ENCODE measurements around the gene CNKSR3. TPM values are rescaled to one million over a fixed set of nuclear protein-coding genes. Genes with fewer than 3 reads are reported as not detected.

CNKSR3 gene
- total and polyA plus RNA-seq, 2 experiments from 2014 or later, result 1.9 to 5.7 TPM

- no peaks in the 10 kb centered on the region for H3F3A ChIP-seq (replicated peaks; ENCODE audit: low read depth)
- no peak overlapping the region for H2AFZ ChIP-seq
- Mint-ChIP-seq H3K27ac (no peak overlapping the region), H3K9me3 (no peaks in the 10 kb centered on the region), H3K27me3 (ENCODE audit: insufficient read depth, low read depth, poor library complexity) (peaks cover 3% of the 10 kb centered on the region), H3K4me3 (no peak overlapping the region), H3K4me1 (peaks cover 30% of the 10 kb centered on the region), H3K36me3 (ENCODE audit: low read depth) (no peaks in the 10 kb centered on the region)
- TF ChIP-seq CREB1 (CRISPR knock-in tag; IDR thresholded peaks at IDR 0.05; ENCODE audit: low read depth) (no peak), ZNF114 (CRISPR knock-in tag; IDR thresholded peaks at IDR 0.05) (no peak), REST (IDR thresholded peaks at IDR 0.05; ENCODE audit: unreplicated experiment) (no peak), EZH2 (IDR thresholded peaks at IDR 0.05; ENCODE audit: low read depth, unreplicated experiment) (no peak), NANOG (IDR thresholded peaks at IDR 0.05; ENCODE audit: borderline replicate concordance) (no peak)
- H3K4me1 ChIP-seq (ENCODE audit: insufficient read depth), result peaks cover 13% of the 10 kb centered on the region
- H3K27me3 ChIP-seq (ENCODE audit: insufficient read depth), result no peaks in the 10 kb centered on the region
- no peaks in the 10 kb centered on the region for H3K9me2 ChIP-seq (ENCODE audit: insufficient read depth)
- no peak overlapping the region for H3K27ac ChIP-seq (ENCODE audit: low read depth)
- no peak overlapping the region for H3K4me2 ChIP-seq
- no peak for DNase-seq (ENCODE audit: low spot score)
- H3K79me2 ChIP-seq (replicated peaks; ENCODE audit: insufficient read depth), result no peaks in the 10 kb centered on the region
- H3K36me3 ChIP-seq (ENCODE audit: insufficient read depth), result no peaks in the 10 kb centered on the region
- ATAC-seq, result no peak
- H3K4me3 ChIP-seq, result no peak overlapping the region
- H4K20me1 ChIP-seq (replicated peaks; ENCODE audit: insufficient read depth), result no peaks in the 10 kb centered on the region
Observed at GRCh38 chr6:154462425-154462824, 48.1 kb downstream of the CNKSR3 start.

- H3K9me3 Mint-ChIP-seq, result no peaks in the 10 kb centered on the region
- no peaks in the 10 kb centered on the region for H3F3A ChIP-seq (replicated peaks; ENCODE audit: low read depth)
- H3K4me1 ChIP-seq (ENCODE audit: insufficient read depth), result peaks cover 13% of the 10 kb centered on the region
- no peak overlapping the region for H3K4me3 ChIP-seq
- no peak overlapping the region for H3K27ac Mint-ChIP-seq
- no peak for TF ChIP-seq ETS1 (IDR thresholded peaks at IDR 0.05)
- TF ChIP-seq ZNF462 (CRISPR knock-in tag; IDR thresholded peaks at IDR 0.05), result no peak
- TF ChIP-seq CTCF (conservative IDR thresholded peaks at IDR 0.05; ENCODE audit: low read depth in 2 of 2), result no peak
- TF ChIP-seq EZH2phosphoT487 (IDR thresholded peaks at IDR 0.05; ENCODE audit: unreplicated experiment), result no peak
- TF ChIP-seq NANOG (IDR thresholded peaks at IDR 0.05; ENCODE audit: borderline replicate concordance), result no peak
- no peak for ATAC-seq
- no peaks in the 10 kb centered on the region for H3K79me2 ChIP-seq (replicated peaks; ENCODE audit: insufficient read depth)
- no peaks in the 10 kb centered on the region for H3K36me3 ChIP-seq (ENCODE audit: insufficient read depth)
- H3K4me1 Mint-ChIP-seq, result peaks cover 32% of the 10 kb centered on the region
- no peaks in the 10 kb centered on the region for H4K20me1 ChIP-seq (replicated peaks; ENCODE audit: insufficient read depth)
- H3K27ac ChIP-seq (ENCODE audit: low read depth), result no peak overlapping the region
- H3K4me3 Mint-ChIP-seq, result no peak overlapping the region
- H3K36me3 Mint-ChIP-seq (ENCODE audit: low read depth), result no peaks in the 10 kb centered on the region
- no peak overlapping the region for H3K4me2 ChIP-seq
- no peak overlapping the region for H2AFZ ChIP-seq
- H3K9me2 ChIP-seq (ENCODE audit: insufficient read depth), result no peaks in the 10 kb centered on the region
- H3K27me3 ChIP-seq (ENCODE audit: insufficient read depth), result no peaks in the 10 kb centered on the region
- DNase-seq (ENCODE audit: low spot score), result no peak
- peaks cover 3% of the 10 kb centered on the region for H3K27me3 Mint-ChIP-seq (ENCODE audit: insufficient read depth, low read depth, poor library complexity)
Observed at GRCh38 chr6:154461348-154461747, 49.1 kb downstream of the CNKSR3 start.

Measured in GM23338 (cell line).